GM12865 (cell line): ENCODE measurements around the gene SKP1.
A peak's percentile ranks its signal among the peaks of the same experiment; 100 is the strongest.

Experiments used
- DNase-seq: peaks from one replicate; pipeline ENCODE4 v3.0.0; 2010; ENCODE audit warnings: low read depth
- H3K4me3 ChIP-seq: 2 replicates; pipeline ENCODE4 v1.5.1; 2011; ENCODE audit warnings: mild to moderate bottlenecking, low read depth, low read length, control low read depth
- TF ChIP-seq, protein P1 (sequence below): IDR thresholded peaks from 2 replicates; pipeline ENCODE4 v1.5.1; 2011; ENCODE audit warnings: low read length, control low read depth, low read depth, inconsistent platforms; ENCODE audit not compliant: insufficient read depth; ENCODE audit errors: missing control alignments

The SKP1 gene

DNA sequence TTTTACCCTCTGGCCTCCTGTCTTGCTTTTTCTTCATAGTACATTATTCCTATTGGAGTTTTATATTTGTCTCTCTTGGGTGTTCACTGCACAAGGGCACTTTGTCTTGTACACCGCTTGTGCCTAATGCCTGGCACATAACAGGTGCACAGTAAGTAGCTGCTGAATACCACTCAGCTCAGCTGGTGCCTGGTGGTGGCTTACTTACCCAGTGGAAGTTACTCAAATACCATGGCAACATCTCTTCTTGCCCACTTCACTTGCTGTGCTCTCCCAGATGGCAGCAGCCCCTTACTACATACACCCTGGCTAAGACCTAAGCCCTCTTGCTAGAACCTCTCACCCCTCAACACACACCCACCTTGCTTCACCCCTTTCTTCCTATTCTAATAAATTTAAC, 11.3 kb upstream of the SKP1 start:
- DNase-seq = no peak
- TF ChIP-seq, protein P1, sequence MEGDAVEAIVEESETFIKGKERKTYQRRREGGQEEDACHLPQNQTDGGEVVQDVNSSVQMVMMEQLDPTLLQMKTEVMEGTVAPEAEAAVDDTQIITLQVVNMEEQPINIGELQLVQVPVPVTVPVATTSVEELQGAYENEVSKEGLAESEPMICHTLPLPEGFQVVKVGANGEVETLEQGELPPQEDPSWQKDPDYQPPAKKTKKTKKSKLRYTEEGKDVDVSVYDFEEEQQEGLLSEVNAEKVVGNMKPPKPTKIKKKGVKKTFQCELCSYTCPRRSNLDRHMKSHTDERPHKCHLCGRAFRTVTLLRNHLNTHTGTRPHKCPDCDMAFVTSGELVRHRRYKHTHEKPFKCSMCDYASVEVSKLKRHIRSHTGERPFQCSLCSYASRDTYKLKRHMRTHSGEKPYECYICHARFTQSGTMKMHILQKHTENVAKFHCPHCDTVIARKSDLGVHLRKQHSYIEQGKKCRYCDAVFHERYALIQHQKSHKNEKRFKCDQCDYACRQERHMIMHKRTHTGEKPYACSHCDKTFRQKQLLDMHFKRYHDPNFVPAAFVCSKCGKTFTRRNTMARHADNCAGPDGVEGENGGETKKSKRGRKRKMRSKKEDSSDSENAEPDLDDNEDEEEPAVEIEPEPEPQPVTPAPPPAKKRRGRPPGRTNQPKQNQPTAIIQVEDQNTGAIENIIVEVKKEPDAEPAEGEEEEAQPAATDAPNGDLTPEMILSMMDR = no peak

DNA sequence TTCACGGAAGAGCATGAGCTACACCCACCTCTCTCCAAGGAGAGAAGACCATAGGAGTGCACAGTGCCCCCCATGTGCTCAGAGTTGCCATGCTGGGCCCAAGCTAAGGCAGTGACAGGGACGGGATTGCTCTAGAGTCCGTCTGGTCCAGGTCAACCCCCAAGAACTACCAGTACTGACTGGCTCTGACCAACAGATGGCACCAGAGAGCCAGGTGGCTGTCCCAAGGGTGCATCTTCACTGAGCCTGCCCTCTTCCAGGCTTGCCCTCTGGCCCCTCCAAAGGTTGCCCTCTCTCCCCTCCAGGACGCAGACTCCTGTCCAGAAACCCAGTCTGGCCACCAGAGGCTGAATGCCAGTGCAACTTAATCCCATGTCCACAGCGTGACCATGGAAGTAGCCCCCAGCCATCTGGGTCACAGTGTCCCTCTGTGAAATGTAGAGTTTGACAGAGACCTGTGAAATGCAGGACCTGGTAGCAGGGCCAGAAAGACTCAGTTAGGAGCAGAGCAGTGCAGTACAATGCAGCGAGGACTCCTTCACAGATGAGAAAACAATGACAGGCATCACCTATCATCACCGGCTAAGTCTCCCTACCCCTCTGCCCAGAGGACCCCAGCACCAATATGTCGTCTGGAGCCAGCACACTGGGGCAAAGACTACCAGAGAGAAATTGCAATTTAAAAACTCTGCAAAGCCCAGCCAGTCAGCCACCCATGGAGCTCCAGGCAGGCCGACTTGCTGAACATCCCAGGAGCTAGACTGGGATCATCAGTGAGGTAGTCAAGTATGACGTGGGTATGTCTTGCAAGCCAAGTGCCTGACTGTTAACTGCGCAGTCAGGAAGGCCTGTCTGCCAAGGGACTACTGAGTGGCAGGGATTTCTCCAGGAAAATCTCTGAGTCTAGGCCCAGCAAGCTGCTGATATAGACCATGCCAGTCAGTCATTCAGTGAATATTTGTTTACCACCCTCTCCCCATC, 7.7 kb upstream of the SKP1 start:
- TF ChIP-seq, protein P1 = peak; percentile 97
- H3K4me3 ChIP-seq = no peak overlapping the region
- DNase-seq = peak; percentile 84

More for the DNA sequence above, 11.3 kb upstream of the SKP1 start:
- H3K4me3 ChIP-seq = no peak overlapping the region

DNA sequence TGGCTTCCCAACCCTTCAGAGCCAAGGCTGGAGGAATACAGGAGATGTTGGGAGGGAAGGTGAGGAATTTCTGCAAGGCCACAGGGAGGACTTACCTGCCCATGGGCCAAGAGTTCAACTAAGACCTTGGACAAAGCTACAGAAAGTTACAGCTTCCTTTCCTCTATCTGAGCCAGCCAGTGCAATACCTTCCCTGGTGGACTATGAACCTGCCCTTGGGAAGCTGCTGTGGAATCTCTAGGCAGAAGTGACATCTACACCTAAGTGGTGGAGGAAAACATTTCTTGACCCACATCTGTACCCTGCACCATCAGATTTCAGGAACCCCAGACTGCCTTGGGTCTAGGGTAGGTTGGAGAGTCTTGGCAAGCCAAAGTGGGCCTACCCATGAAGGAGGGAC, 6.7 kb upstream of the SKP1 start:
- no peak for DNase-seq
- TF ChIP-seq, protein P1 = no peak
- no peak overlapping the region for H3K4me3 ChIP-seq

DNA sequence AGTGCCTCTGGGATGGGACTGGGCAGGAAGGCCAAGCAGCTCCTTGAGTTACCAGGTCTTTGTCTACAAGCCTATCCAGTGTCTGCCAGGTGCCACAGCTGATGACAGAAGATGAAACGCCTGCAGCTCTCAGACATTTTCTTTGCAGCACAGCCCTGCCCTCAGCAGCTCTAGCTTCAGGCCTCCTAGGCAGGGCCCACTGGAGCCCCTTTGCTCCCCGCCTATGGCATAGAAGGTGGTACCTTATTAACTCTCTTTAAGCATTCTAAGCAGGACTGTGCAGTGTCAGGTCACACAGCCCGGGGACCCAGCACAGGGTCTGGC, 1.3 kb upstream of the SKP1 start:
- no peak overlapping the region for H3K4me3 ChIP-seq
- TF ChIP-seq, protein P1 = no peak
- no peak for DNase-seq

DNA sequence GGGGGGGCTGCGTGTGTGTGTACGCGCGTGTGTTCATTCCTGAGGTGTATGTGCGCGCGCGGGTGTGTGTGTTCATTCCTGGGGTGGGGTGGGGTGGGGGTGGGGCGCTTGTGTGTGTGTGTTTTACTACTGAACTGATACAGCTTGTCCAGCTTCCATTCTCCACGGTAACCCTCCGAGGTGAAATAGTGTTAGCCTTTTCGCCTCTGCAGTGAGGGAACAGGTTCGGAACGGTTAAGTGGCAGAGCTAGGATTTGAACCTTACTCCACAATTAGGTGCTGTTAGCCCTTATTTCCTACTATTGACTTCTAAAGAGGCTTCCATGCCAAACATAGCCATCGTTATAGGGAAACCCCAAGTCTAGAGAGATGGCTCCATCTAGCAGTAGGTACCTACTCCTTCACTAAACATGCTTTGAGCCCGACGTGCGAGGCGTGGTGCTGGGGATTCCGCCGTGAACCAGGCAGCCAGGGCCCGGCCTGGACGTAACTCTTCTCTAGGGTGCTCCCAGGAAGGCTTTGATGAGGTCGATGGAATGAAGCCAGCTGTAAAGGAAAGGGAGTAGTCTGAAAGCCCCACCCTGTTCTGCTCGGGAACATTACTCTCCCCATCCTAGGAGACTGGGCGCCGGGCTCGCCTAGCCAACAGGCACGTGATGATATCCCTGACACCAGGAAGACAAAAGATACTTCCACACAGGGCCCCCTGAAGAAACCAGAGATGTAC, 782 bp upstream of the SKP1 start:
- TF ChIP-seq, protein P1 = no peak
- peak overlapping the region; percentile 87 for H3K4me3 ChIP-seq
- no peak for DNase-seq

DNA sequence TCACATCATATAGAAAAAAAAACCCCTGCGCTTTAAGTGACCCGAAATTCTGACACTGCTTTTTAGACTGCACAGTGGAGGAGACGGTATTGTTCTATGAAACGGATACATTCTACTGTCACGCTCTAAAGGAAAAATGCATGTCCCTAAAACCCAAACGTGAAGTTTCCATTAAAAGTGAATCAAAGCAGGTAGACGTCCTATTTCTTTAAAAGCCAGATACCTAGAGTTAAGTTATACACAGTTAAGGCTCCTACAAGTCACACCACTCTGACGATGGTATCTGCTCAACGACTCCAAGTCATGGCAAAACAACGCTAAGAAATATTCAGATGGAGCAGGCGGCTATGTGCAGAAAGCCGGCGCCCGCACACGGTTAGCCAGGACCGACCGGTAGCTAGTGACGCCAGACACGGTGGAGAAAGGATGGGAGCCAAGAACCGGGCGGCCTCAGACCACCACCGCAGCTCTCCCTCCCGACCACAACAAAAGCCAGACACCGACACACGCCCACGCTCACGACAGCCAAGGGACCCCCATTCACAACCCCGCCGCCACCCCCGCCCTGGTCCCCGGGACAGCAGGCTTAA, 734 bp downstream of the SKP1 start:
- TF ChIP-seq, protein P1 = no peak
- H3K4me3 ChIP-seq = peak overlapping the region; percentile 87
- DNase-seq = no peak
